PC-3 (cell line): Measurements from ENCODE around the gene AGBL3. TPM values are rescaled to one million over a fixed set of nuclear protein-coding genes. Genes with fewer than 3 reads are reported as not detected.
"Not testable (repeated sequence)": the region's sequence is repeated elsewhere in the genome, so short reads cannot be mapped to it uniquely, and the experiment has no call there.

Experiments
- ATAC-seq: fragments of 200-7000 bp; cut with Tn5 transposase; 2 replicates; pipeline ENCODE4 v1.9.1; 2020; ENCODE audit warnings: mild to moderate bottlenecking, moderate library complexity
- BruUV-seq: library from RNA; stranded (reverse); fragments of 400-500 nt; replicated peaks from 2 replicates; lab custom pipeline; 2021; lab: Mats Ljungman, UMichigan
- CTCF ChIA-PET: fragments of 300-600 bp; sonication (Branson Sonifier 250); formaldehyde crosslinking; loops from one replicate; lab custom pipeline; 2022; ENCODE audit warnings: antibody characterized with exemption; lab: Charles Lee
- POLR2A ChIA-PET: fragments of 300-600 bp; sonication (Branson Sonifier 250); formaldehyde crosslinking; loops from one replicate; lab custom pipeline; 2022; ENCODE audit warnings: antibody characterized with exemption; ENCODE audit not compliant: unreplicated experiment; lab: Charles Lee
- DNase-seq: peaks from one replicate; pipeline ENCODE4 v3.0.0-alpha.2; 2015
- H2AFZ ChIP-seq: fragments of 300-600 bp; sonication (generic); 2 replicates; pipeline ENCODE4 v1.6.0; 2016; ENCODE audit warnings: antibody characterized with exemption, low read length
- H3F3A ChIP-seq: fragments of 300-600 bp; sonication (generic); one replicate; pipeline ENCODE4 v1.6.0; 2017; ENCODE audit warnings: antibody characterized with exemption, low read length, control low read depth, mild to moderate bottlenecking; ENCODE audit not compliant: unreplicated experiment
- H3K27ac ChIP-seq: fragments of 300-600 bp; sonication (generic); 2 replicates; pipeline ENCODE4 v1.5.1; 2016; ENCODE audit warnings: mild to moderate bottlenecking, low read length
- H3K27me3 ChIP-seq: fragments of 300-600 bp; sonication (generic); 2 replicates; pipeline ENCODE4 v1.6.1; 2016; ENCODE audit warnings: low read length, mixed read lengths
- H3K36me3 ChIP-seq: fragments of 300-600 bp; sonication (generic); 2 replicates; pipeline ENCODE4 v1.6.1; 2016; ENCODE audit warnings: low read depth, mixed run types, low read length, mixed read lengths
- H3K4me1 ChIP-seq: fragments of 300-600 bp; sonication (generic); 2 replicates; pipeline ENCODE4 v1.5.1; 2016; ENCODE audit warnings: low read length; ENCODE audit not compliant: insufficient read depth
- H3K4me2 ChIP-seq: fragments of 300-600 bp; sonication (generic); 2 replicates; pipeline ENCODE4 v1.6.0; 2016; ENCODE audit warnings: low read length
- H3K4me3 ChIP-seq: fragments of 300-600 bp; sonication (generic); 2 replicates; pipeline ENCODE4 v1.5.1; 2016; ENCODE audit warnings: mild to moderate bottlenecking, low read length, mixed read lengths
- H3K79me2 ChIP-seq: fragments of 300-600 bp; sonication (generic); 2 replicates; pipeline ENCODE4 v1.6.1; 2017; ENCODE audit warnings: low read length, mixed read lengths
- H3K9ac ChIP-seq: fragments of 300-600 bp; sonication (generic); 2 replicates; pipeline ENCODE4 v1.6.0; 2016; ENCODE audit warnings: mild to moderate bottlenecking, low read length
- H3K9me2 ChIP-seq: fragments of 300-600 bp; sonication (generic); replicated peaks from 2 replicates; pipeline ENCODE4 v1.6.1; 2016; ENCODE audit warnings: mixed run types, low read length, mixed read lengths
- H3K9me3 ChIP-seq: fragments of 300-600 bp; sonication (generic); 2 replicates; pipeline ENCODE4 v1.6.1; 2016; ENCODE audit warnings: low read length, mixed read lengths
- H4K20me1 ChIP-seq: fragments of 300-600 bp; sonication (generic); 2 replicates; pipeline ENCODE4 v1.6.1; 2016; ENCODE audit warnings: low read length, mixed read lengths
- CTCF ChIP-seq: fragments of 300-600 bp; sonication (generic); conservative IDR thresholded peaks from 2 replicates; pipeline ENCODE4 v1.5.1; 2017; ENCODE audit warnings: antibody characterized with exemption, low read depth, mild to moderate bottlenecking, low read length
- EZH2 ChIP-seq: fragments of 300-600 bp; sonication (generic); IDR thresholded peaks from one replicate; pipeline ENCODE4 v1.6.1; 2017; ENCODE audit warnings: antibody characterized with exemption, mild to moderate bottlenecking, low read length; ENCODE audit not compliant: unreplicated experiment
- EZH2phosphoT487 ChIP-seq: fragments of 300-600 bp; sonication (generic); IDR thresholded peaks from 2 replicates; pipeline ENCODE4 v1.6.1; 2018; ENCODE audit warnings: mild to moderate bottlenecking, antibody characterized with exemption, low read length, borderline replicate concordance
- intact Hi-C: fragments of 100-400 bp; cut with micrococcal nuclease; formaldehyde crosslinking; loops from 2 replicates; pipeline ENCODE4 v1.9.0; 2023
- total RNA-seq: library from RNA; depleted of rRNA; stranded (reverse); fragments of >200 nt; gene quantifications from 2 replicates; pipeline ENCODE4 v1.2.3, GENCODE V29; 2014

Gene AGBL3
- total RNA-seq, 1 experiment from 2014 or later = 2.5 TPM

DNA sequence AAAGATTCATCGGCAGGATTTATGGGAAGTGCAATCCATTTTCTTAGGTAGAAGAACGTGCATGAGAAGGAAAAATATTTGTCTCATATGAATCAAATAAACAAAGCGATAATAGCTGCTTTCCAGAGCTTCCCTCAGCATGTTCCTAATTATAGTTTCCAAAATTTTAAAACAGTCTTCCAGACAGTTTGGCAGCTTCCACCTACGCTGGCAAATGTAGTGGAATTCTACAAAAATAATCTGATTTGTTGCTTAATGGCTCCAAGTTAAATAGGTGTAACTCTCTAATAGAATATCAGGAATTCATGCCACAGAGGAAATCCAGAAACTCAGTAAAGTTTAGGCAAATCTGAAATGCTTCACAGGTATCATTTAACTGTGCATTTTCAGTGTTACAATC is 23.3 kb upstream of the AGBL3 start:
- Histone ChIP-seq H3K9me2 (no peaks in the 10 kb centered on the region), H3K79me2 (no peaks in the 10 kb centered on the region), H3K4me3 (no peak overlapping the region), H4K20me1 (no peaks in the 10 kb centered on the region), H3K36me3 (peaks cover 4% of the 10 kb centered on the region; the same call in 1 of the 2 replicates), H3K9me3 (no peaks in the 10 kb centered on the region), H3K4me1 (no peaks in the 10 kb centered on the region), H3K4me2 (no peak overlapping the region), H2AFZ (no peak overlapping the region), H3K9ac (no peak overlapping the region), H3K27ac (no peak overlapping the region), H3F3A (no peaks in the 10 kb centered on the region), H3K27me3 (no peaks in the 10 kb centered on the region)
- BruUV-seq = no TSS peak
- intact Hi-C loops = no loop called here
- POLR2A ChIA-PET = no interaction called here
- DNase-seq = no peak
- ATAC-seq = no peak
- TF ChIP-seq EZH2phosphoT487 (no peak), CTCF (no peak), EZH2 (no peak)
- CTCF ChIA-PET = no interaction called here

- Histone ChIP-seq H3K4me2 (no peak overlapping the region), H3F3A (no peaks in the 10 kb centered on the region), H3K9me3 (no peaks in the 10 kb centered on the region), H3K27me3 (no peaks in the 10 kb centered on the region), H3K9me2 (no peaks in the 10 kb centered on the region), H3K36me3 (0 out of 2 replicates have a peak, but pooled peaks cover 4% of the 10 kb centered on the region), H3K79me2 (no peaks in the 10 kb centered on the region), H3K4me3 (no peak overlapping the region), H2AFZ (no peak overlapping the region), H3K27ac (no peak overlapping the region), H3K9ac (no peak overlapping the region), H3K4me1 (no peaks in the 10 kb centered on the region), H4K20me1 (no peaks in the 10 kb centered on the region)
- no TSS peak for BruUV-seq
- POLR2A ChIA-PET = interaction anchor here (0.6 kb wide), 2 partner anchors 130 to 204 kb away, joined by 4 to 7 read pairs; partner anchors contain the start of gene CYREN
- CTCF ChIA-PET = interaction anchor here (0.6 kb wide), 1 partner anchor 20 kb away, joined by 3 read pairs; no protein-coding TSS in a partner anchor
- DNase-seq (peak; percentile 34), ATAC-seq (peak; percentile 100)
- intact Hi-C loops = loop anchor here (1.0 to 5.0 kb wide), 2 partner anchors 20 to 206 kb away; partner anchors contain the start of genes AGBL3 and CYREN
- no peak for TF ChIP-seq EZH2
- TF ChIP-seq EZH2phosphoT487 = no peak
- no peak for TF ChIP-seq CTCF
These were observed 19.6 kb upstream of the AGBL3 start for GRCh38 chr7:134966691-134967090.

DNA sequence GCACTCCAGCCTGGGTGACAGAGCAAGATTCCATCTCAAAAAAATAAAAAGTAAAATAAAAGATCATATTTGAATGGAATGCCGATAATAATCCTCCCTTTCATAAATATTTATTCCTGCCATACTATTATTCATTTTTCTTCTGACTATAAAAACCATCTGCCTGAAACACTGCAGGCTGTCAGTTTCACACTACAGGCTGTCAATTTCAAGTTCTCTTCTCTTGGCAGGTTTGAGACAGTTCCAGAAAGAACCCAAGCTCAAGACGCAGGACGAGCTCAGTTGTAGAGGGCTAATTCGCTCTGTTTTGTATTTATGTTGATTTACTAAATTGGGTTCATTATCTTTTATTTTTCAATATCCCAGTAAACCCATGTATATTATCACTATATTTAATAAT is 18.2 kb upstream of the AGBL3 start:
- H3K79me2 ChIP-seq = no peaks in the 10 kb centered on the region
- no peaks in the 10 kb centered on the region for H3F3A ChIP-seq
- ATAC-seq (no peak), DNase-seq (no peak)
- TF ChIP-seq CTCF (no peak), EZH2phosphoT487 (no peak), EZH2 (no peak)
- H3K9ac ChIP-seq = no peak overlapping the region
- no peak overlapping the region for H3K4me3 ChIP-seq
- H2AFZ ChIP-seq = no peak overlapping the region
- POLR2A ChIA-PET = no interaction called here
- H3K4me2 ChIP-seq = no peak overlapping the region
- no peaks in the 10 kb centered on the region for H3K27me3 ChIP-seq
- H4K20me1 ChIP-seq = no peaks in the 10 kb centered on the region
- no peaks in the 10 kb centered on the region for H3K4me1 ChIP-seq
- no TSS peak for BruUV-seq
- 0 out of 2 replicates have a peak, but pooled peaks cover 4% of the 10 kb centered on the region for H3K36me3 ChIP-seq
- H3K27ac ChIP-seq = no peak overlapping the region
- intact Hi-C loops = loop anchor here (5.0 kb wide), 1 partner anchor 204 kb away; the partner anchor contains the start of gene CYREN
- CTCF ChIA-PET = no interaction called here
- H3K9me2 ChIP-seq = no peaks in the 10 kb centered on the region
- H3K9me3 ChIP-seq = no peaks in the 10 kb centered on the region

DNA sequence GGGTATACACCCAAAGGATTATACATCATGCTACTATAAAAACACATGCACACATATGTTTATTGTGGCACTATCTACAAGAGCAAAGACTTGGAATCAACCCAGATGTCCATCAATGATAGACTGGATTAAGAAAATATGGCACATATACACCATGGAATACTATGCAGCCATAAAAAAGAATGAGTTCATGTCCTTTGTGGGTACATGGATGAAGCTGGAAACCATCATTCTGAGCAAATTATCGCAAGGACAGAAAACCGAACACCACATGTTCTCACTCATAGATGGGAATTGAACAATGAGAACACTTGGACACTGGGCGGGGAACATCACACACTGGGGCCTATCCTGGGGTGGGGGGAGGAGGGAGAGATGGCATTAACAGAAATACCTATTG is 4.7 kb upstream of the AGBL3 start:
- H3K4me2 ChIP-seq, H3K4me1 ChIP-seq, intact Hi-C loops, DNase-seq, BruUV-seq, H2AFZ ChIP-seq, H3F3A ChIP-seq, POLR2A ChIA-PET, H3K36me3 ChIP-seq, H3K79me2 ChIP-seq, H3K27ac ChIP-seq, H3K9me3 ChIP-seq, H3K9me2 ChIP-seq, CTCF ChIA-PET, ATAC-seq, H4K20me1 ChIP-seq, H3K4me3 ChIP-seq, H3K9ac ChIP-seq, H3K27me3 ChIP-seq: not testable (repeated sequence)
